HG02642 (cell line): ENCODE measurements around the gene SLC34A1.

Experiments used
- ATAC-seq: cut with Tn5 transposase; IDR thresholded peaks from one replicate; pipeline ENCODE4 v1.9.1; 2021; ENCODE audit warnings: mild to moderate bottlenecking; ENCODE audit not compliant: unreplicated experiment, poor library complexity

SLC34A1 gene

DNA sequence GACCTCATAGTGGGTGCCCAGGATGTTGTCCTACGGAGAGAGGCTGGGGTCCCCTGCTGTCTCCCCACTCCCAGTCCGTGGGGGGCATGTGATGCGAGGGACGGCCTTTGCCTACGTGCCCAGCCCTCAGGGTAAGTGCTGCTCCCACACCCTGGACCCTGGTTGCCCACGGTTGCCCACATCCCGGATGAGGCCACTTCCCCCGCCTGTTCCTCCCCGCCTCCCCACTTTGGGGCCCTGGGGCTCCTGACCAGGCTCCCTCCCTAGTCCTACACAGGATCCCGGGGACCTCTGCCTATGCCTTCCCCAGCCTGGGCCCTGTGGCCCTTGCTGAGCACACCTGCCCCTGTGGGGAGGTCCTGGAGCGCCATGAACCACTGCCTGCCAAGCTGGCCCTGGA, 1.5 kb downstream of the SLC34A1 start:
- ATAC-seq = no peak

DNA sequence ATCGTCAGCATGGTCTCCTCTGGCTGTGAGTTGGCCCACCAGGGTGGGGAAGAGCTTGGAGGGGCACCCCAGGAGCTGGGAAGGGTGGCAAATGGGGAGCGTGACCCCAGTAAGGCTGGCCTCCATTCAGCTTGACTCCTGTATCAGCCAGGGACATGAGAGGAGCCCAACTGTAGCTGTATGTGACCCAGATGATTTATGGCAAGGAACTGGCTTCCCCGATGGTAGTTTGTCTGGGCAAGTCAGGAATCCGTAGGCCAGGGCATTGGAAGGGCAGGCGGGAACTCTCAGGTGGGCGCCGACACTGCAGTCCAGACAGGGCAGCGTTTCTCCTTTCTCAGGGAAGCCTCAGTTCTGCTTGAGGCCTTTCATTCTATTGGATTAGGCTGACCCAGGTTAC, 2.3 kb downstream of the SLC34A1 start:
- ATAC-seq = no peak

DNA sequence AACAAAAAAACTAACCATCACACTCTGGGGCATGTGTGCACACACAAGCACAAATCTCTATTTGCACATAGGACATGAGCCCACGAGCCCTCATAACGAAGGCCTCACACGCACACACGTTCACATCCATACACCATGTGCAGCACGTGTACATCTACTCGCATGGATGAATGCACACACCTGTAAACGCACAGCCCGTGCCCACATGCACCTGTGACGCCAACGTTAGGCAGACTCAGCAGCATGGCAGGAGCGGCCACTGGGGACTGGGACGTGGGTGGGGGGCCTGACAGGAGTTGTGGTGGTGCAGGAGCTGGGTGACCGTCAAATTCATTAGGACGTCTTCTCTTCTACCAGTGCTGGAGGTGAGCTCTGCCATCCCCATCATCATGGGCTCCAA, 3.2 kb downstream of the SLC34A1 start:
- ATAC-seq = no peak

- ATAC-seq = no peak
These were observed 4.4 kb downstream of the SLC34A1 start for GRCh38 chr5:177388521-177389052.

DNA sequence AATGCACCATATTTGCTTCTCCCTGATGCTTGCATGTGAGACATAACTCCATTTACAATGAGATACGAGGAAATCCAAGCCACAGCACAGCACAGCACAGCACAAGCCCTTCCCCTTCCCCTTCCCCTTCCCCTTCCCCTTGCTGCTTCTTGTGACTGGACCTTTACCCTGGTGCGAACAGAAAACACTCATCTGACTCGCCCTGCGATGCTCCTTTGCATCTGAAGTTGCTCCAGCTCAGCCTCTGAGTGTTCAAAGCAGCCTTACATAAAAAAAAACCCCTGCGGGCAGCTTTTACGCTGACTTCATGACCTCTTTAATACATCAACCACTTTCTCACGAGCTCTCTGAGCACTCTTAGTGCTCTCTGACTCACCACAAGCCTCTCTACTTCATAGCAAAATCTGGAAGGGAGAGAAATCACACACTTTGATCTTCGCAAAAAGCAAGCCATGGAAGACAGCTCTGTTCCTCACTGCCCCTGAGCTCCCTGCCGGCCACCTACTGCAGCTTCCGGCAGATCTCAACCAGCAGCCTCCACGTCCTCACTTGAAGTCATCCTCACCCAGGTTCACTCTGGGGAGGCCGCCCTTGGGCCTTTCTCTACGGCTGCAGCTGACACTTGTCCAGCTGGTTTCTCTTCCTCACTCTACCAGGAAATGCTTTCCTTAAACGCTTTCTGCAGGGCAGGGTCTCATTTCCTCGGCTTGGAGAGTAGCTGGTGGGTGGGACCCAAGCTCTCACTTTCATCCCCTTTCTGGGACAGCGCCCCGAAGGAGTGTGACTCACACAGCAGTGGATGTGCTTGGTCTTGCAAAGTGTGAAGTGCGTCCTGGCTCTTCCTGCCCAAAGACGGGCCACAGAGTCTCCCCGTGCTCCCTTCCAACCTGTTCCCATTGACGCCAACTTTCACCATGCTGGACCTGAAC, 5.3 kb downstream of the SLC34A1 start:
- ATAC-seq = no peak

- ATAC-seq = peak; percentile 64
These were observed 6.4 kb downstream of the SLC34A1 start for GRCh38 chr5:177390363-177391300.

- no peak for ATAC-seq
These were observed 8.5 kb downstream of the SLC34A1 start for GRCh38 chr5:177392765-177393164.

DNA sequence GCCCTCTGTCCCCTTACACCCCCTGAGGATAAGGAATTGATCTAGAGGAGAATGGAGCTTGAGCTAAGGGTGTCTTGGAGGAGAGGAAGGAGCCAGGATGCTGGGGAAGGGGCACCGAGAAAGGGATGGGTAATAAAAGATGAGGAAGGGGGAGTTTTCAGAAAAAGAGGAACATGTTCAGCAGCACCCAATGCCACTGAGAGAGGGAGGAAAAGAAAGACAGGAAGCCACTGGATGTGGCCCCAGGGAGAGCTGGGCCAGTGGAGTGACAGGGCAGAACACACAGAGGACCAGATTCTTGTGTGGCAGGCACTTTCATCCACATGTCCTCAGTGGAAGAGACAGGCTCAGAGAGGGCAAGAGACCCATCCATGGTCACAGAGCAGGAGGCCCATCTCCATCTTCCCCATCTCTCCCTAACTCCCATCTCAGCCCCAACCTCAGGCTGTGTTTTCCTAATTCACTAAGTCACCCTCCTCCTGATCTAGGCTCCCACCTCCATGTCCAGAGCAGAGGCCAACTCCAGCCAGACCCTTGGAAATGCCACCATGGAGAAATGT, 9.1 kb downstream of the SLC34A1 start:
- no peak for ATAC-seq

GRCh38 chr5:177393990-177394389, 9.8 kb downstream of the SLC34A1 start:
- no peak for ATAC-seq

- no peak for ATAC-seq
These were observed 11.8 kb downstream of the SLC34A1 start for GRCh38 chr5:177396078-177396477.

DNA sequence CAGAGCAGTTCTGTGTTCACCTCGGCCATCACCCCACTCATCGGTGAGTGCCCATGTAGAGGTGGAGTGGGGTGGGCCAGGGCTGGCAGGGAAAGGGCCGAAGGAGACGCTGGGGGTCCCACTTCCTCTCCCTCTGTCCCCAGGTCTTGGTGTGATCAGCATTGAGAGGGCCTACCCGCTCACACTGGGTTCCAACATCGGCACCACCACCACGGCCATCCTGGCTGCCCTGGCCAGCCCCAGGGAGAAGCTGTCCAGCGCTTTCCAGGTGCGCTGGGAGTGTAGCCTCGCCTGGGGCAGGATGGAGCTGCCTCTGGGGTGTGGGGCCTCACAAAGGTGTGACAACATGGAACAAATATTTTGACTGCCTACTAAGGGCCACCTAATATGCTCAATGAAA, 12.6 kb downstream of the SLC34A1 start:
- no peak for ATAC-seq

- ATAC-seq = no peak
These were observed 13.7 kb downstream of the SLC34A1 start for GRCh38 chr5:177397875-177398390.

- ATAC-seq = no peak
These were observed 16.0 kb downstream of the SLC34A1 start, which contains the start of gene PFN3 for GRCh38 chr5:177399997-177400868. Gene PFN3, minus strand, starts transcription at chr5:177400661. Its CDS starts 85 bp downstream, at chr5:177400576.

- ATAC-seq = no peak
These were observed 18.2 kb downstream of the SLC34A1 start for GRCh38 chr5:177402271-177403043.

- peak; percentile 16 for ATAC-seq
These were observed 19.0 kb downstream of the SLC34A1 start for GRCh38 chr5:177403102-177403791.

- peak; percentile 82 for ATAC-seq
These were observed 19.8 kb downstream of the SLC34A1 start for GRCh38 chr5:177403792-177404640.

DNA sequence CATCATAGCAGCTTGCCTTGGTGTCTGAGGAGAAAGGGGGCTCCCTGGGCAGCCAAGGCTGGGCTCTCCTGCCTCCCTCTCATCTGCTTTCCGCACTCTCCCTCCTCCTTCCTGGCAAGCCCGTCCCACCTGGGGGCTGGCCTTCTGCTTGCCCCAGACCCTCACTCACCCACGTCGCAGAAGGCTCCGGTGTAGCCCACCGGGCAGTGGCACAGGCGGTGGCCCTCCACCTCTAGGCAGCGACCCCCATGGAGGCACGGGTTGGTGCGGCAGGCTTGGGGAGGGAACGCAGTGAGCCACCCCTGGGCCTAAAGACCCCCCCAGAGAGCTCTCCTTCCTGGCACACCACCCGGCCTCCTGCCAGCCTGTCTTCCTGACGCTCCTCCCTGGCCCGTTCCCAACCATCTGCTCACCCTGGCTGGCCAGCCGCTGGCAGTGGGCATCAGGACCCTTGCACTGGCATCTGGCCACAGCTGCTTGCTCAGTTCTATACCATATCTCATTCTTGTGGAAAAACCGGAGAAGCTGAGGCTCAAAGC, 20.5 kb downstream of the SLC34A1 start:
- ATAC-seq = no peak
